GM21825 (cell line): ENCODE measurements around the gene WNT3.

ENCODE experiments used
- ATAC-seq: cut with Tn5 transposase; IDR thresholded peaks from one replicate; pipeline ENCODE4 v1.9.1; 2021; ENCODE audit warnings: mild to moderate bottlenecking, moderate library complexity; ENCODE audit not compliant: unreplicated experiment

WNT3 gene

GRCh38 chr17:46836500-46836899, 18.0 kb upstream of the WNT3 start:
- ATAC-seq: no peak

GRCh38 chr17:46834846-46835245, 16.4 kb upstream of the WNT3 start:
- no peak for ATAC-seq

- no peak for ATAC-seq
Observed at GRCh38 chr17:46833840-46834208, 15.3 kb upstream of the WNT3 start.

GRCh38 chr17:46832945-46833839, 14.7 kb upstream of the WNT3 start:
- no peak for ATAC-seq

GRCh38 chr17:46832331-46832821, 13.9 kb upstream of the WNT3 start:
- ATAC-seq: no peak

GRCh38 chr17:46831573-46832330, 13.3 kb upstream of the WNT3 start:
- no peak for ATAC-seq

- no peak for ATAC-seq
Observed at GRCh38 chr17:46827274-46827673, 8.8 kb upstream of the WNT3 start.

GRCh38 chr17:46826116-46826515, 7.6 kb upstream of the WNT3 start:
- ATAC-seq: no peak

GRCh38 chr17:46823657-46824056, 5.2 kb upstream of the WNT3 start:
- no peak for ATAC-seq

GRCh38 chr17:46822388-46822921, 4.0 kb upstream of the WNT3 start:
- no peak for ATAC-seq

GRCh38 chr17:46821482-46822387, 3.2 kb upstream of the WNT3 start:
- ATAC-seq: no peak

GRCh38 chr17:46820592-46821450, 2.3 kb upstream of the WNT3 start:
- ATAC-seq: no peak

GRCh38 chr17:46819906-46820351, 1.4 kb upstream of the WNT3 start:
- no peak for ATAC-seq

GRCh38 chr17:46818929-46819859, 702 bp upstream of the WNT3 start:
- ATAC-seq: no peak

GRCh38 chr17:46817901-46818209, 637 bp downstream of the WNT3 start:
- ATAC-seq: no peak

GRCh38 chr17:46817151-46817900, 1.2 kb downstream of the WNT3 start:
- ATAC-seq: no peak

GRCh38 chr17:46815474-46816353, 2.8 kb downstream of the WNT3 start:
- ATAC-seq: no peak
